NCI-H774 (cell line): ENCODE data around the gene CNN1.

Experiments used
- DNase-seq: peaks from one replicate; lab custom pipeline; 2025; lab: John Stamatoyannopoulos, UW

CNN1 gene

DNA sequence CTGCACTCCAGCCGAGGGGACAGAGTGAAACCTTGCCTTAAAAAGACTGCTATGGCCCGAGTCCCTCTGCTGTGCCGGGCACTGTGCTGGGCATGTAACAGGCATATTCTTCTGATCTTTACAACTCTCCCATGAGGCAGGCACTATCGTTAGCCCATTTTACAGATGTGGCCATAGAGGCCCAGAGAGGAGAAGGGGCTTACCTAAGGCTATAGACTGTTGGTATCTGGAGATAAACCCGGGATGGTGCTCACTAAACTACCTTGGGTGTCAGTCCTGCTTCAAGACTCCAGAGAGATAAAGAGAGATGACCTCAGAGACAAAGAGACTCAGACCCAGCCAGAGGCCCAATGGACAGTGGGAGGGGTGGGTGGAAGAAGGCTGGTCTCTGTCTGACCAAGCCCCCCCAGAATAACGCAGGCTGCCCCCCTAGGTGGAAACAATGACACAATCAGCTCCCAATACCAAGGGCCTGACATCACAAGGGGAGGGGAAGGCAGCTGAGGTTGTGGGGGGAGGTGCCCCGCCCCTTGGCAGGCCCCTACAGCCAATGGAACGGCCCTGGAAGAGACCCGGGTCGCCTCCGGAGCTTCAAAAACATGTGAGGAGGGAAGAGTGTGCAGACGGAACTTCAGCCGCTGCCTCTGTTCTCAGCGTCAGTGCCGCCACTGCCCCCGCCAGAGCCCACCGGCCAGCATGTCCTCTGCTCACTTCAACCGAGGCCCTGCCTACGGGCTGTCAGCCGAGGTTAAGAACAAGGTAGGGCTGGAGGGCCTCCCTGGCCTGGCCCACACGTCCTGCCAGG lies at the start of gene CNN1:
TSS of gene CNN1 (plus strand) at position 620 of the 805 bp plus-strand sequence. CDS start at position 697, 77 bp downstream.
- DNase-seq, result no peak

DNA sequence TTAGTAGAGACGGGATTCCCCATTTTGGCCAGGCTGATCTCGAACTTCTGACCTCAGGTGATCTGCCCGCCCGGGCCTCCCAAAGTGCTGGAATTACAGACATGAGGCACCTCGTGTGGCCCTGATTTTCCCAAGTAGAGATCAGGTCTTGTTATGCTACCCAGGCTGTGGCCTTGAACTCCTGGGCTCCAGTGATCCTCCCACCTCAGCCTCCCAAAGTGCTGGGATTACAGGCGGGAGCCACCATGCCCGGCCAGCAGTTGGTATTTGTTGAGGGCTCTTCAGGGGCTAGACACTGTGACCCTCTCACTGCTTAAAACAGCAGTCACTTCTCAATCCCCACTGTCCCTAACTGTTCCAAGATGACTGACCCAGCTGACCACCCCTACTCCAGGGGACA lies 49.3 kb upstream of the CNN1 start:
- DNase-seq, result no peak

DNA sequence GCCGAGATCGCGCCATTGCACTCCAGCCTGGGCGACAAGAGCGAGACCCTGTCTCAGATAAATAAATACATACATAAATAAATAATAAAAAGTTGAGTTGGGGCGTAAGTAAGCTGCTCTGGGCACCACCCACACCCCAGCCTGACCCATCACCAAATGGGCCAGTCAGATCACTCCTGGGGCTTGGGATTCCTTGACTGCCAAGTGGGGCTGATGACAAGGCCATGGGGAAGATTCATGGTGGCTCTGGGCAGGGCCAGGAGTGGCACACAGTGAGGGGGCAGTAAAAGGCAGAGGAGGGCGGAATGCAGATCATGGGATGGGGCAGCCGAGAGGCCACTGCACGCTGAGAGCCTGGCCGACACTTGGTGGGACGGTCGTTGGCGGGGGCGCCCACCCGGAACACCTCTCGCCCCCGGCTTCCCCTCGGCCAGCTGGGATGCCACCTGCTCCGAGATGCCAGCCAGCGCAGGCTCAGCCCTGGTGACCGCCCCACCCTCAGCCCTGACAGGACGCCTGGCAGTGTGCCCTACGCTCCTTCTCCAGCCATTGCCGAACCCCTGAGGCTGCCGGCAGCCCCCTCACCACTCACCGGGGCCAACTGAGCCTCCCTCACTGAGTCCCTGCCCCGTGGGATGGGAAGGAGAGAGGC lies 43.9 kb upstream of the CNN1 start:
- DNase-seq, result no peak

DNA sequence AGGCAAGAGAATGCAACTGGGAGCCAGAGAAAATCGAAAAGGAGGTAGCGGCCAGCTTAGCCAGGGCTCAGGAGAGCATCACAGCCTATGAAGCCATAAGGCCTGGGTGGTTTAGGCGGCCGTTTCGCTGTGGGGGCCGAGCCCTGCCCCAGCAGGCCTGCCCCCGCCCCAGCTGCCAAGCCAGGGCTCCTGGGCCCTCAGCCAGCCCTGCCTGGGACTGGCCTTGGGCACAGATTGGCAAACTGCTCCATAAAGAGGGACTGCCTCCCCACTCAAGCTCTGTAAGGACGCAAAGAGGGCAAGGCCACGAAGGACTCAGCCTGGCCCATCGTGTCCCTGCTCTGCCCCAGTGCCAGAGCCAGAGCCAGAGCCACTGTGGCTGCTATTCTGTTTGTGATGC lies 43.2 kb upstream of the CNN1 start:
- DNase-seq, result no peak

DNA sequence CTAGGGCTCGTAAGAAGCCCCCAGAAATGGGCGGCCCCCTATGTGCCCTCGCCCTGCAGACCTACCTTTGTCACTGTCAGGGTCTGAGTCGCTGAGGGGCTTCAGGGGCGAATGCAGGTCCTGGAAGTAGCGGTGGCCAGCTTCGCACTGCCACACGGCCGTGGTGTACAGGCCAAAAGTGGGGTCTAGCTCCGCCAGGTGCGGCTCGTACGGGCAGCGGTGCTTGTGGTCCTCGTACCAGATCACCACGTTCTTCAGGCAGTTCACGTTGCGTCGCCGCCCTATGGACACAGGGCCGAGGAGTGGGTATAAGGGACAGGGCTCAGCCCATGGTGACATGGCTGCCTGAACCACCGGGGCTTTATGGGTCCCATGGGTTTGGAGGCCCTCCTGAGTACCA lies 42.8 kb upstream of the CNN1 start:
- no peak for DNase-seq

DNA sequence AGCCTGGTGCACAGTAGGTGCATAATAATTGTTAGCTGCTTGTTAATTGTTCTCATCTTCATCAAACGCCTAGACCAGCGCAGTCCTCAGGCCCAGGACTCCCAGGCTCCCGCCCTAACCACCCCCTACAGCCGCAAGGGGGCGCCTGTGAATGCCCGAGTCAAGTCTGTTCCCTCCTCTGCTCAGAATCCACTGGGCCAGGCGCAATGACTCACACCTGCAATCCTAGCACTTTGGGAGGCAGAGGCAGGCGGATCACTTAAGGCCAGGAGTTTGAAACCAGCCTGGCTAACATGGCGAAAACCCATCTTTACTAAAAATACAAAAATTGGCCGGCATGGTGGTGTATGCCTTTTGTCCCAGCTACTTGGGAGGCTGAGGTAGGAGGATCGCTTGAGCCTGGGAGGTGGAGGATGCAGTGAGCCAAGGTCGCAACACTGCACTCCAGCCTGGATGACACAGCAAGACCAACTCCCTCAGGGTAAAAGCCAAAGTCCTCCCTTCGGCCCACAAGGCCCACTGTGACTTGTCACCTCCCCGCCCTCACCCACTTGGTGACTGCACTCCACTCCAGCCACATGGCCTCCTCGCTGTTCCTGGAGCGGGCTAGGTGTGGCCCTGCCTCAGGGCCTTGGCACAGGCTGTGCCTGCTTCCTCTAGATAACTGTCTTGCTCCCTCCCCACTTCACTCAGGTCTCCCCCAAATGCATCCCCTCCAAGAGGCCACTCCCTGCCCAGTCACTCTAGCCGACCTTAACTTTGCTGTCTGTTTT lies 42.1 kb upstream of the CNN1 start:
- DNase-seq, result no peak

DNA sequence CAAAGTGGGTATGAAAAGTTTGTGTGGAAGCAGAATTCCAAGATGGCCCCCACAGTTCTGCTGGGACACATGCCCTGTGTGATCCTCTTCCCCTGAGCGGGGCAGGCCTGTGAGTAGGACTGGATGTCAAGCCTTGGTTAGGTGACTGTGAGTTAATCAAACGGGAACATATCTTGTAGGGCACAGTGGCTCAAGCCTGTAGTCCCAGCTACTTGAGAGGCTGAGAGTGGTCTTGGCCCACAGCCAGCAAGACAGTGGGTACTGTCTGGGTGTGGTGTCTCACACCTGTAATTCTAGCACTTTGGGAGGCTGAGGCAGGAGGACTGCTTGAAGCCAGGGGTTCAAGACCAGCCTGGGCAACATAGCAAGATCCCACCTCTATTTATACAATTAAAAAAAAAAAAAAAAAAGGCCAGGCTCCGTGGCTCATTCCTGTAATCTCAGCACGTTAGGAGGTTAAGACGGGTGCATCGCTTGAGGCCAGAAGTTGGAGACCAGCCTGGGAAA lies 39.4 kb upstream of the CNN1 start:
- DNase-seq, result no peak

DNA sequence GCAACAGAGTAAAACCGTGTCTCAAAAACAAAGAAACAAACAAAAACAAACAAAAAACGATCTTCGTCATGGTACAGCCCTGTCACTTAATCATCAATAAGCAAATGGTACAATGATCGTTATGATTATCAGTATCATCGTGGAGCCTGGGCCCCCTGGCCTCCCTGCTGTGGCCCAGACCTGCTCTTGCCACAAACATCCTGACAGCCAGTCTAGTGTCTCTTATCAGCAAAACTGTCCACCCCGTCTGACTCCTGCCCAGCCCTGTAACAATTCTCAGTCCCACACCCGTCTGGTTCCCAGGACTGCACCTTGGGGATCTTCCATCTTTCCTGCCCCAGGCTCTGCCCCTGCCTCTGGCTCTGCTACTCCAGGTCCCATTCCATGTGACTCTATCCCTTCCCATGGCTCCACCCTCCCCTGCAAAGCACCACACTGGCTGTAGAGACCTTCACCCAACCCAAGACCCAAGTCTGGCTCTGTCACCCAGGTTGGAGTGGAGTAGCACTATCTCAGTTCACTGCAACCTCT lies 38.7 kb upstream of the CNN1 start:
- DNase-seq, result no peak

DNA sequence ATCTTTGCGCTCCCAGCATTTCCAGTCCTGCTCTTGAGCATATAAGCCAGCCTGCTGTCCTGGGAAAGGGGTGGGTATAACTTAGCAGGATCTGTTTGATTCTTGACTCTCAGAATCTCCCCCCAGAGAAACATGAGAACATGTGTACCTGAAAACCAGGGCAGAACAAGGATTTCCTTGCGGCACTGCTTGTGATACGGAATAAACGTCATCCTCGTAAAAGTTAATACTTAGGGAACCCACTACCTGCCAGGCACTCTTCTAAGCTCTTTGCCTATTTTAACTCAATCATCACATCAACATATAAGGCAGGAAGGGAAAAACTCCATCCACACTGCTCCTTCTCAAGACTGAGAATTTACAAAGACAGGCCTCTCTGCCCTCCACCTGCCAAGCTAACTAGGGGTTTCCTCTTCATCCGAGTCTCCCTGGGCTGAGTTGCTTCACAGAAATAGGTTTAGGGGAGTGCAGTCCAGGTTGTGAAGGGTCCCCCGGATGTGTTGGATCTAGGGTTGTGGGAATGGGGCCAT lies 34.1 kb upstream of the CNN1 start:
- no peak for DNase-seq

DNA sequence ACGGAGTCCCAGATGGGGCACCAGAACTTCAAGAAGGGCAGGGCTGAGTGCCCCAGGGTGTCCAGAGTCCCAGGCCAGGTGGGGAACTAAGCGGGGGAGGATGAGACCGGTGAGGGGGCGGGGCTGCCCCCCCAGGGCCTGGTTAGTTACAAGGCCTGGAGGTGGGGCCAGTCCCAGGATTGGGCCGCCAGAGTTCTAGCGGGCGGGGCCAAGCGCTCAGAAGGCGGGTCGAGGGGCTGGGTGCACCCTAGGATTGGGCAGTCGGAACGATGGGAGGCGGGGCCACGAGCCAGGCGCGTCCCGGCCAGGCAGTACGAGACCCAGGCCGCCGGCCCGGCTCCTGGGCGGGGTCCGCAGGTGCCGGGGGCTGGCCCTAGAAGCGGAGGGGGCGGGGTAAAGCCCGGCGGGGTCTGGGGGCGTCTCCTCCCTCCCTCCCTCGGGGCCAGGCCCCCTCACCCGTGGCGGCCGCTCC lies 33.6 kb upstream of the CNN1 start:
- DNase-seq, result peak; percentile 95

DNA sequence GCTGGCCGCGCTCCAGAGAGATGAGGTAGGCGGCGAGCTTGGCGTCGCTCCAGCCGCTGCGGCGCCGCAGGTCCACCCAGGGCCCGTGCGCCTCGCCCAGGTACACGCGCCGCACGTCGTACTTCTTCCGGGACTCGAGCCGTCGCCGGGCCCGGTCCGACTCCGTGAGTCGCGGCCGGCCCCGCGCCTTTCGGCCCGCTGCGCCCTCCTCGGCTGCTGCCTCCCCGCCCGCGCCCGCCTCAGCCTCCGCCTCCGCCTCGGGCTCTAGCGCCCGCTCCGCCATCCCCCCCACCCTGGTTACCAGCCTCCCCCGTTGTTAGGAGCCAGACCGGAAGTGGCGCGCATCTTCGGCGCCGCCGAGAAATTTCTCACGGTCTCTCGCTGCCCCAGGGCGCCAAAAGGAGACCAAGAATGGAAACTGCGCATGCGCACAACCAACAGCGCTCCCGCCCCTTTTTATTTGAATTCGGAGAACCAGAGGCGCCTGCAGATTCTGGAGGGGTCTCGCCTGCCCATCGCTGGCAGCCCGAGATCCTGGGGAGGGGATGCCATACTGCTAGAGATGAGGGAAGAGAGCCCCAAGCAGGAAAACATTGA lies 33.0 kb upstream of the CNN1 start, which contains the start of gene ZNF653:
TSS of gene ZNF653 (minus strand) at position 336 of the 597 bp plus-strand sequence. CDS start at position 283, 53 bp downstream.
- DNase-seq, result peak; percentile 94

DNA sequence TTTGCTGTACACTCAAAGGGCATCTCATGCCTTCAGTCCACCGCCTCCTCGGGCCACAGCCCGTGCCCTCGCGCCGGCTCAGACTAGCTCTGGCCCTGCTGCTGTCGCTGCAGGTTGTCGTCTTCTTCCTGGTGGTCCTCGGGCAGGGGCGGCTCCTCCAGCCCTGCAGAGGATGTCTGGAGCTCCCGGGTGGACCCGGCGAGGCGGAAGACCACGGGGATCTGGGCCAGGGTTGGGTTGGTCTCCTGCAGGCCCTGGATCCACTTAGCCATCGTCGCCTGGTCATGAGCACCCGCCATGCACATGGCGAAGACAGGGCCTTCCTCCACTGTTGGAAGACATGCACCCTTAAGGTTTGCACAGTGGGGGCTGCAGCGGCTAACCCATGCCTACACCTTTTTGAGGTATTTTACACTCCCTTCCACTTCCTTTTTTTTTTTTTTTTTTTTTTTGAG lies 32.5 kb upstream of the CNN1 start:
- no peak for DNase-seq

DNA sequence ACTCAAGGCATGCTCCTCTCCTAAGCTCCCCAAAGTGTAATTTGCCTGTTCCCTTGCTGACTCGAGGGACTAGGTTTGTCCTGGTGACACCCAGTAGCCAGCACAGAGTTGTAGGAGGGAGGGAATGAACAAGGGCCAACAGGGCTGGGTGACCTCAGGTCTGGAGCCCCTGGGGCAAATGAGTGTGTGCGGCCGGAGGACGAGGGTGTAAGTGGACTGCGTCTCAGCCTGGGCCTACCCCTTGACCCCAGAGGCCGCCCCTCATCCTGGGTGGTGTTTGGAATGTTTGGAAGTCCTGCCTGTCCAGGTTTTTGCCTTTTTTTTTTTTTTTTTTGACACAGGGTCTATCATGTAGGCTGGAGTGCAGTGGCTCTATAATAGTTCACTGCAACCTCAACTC lies 31.7 kb upstream of the CNN1 start:
- DNase-seq, result no peak

DNA sequence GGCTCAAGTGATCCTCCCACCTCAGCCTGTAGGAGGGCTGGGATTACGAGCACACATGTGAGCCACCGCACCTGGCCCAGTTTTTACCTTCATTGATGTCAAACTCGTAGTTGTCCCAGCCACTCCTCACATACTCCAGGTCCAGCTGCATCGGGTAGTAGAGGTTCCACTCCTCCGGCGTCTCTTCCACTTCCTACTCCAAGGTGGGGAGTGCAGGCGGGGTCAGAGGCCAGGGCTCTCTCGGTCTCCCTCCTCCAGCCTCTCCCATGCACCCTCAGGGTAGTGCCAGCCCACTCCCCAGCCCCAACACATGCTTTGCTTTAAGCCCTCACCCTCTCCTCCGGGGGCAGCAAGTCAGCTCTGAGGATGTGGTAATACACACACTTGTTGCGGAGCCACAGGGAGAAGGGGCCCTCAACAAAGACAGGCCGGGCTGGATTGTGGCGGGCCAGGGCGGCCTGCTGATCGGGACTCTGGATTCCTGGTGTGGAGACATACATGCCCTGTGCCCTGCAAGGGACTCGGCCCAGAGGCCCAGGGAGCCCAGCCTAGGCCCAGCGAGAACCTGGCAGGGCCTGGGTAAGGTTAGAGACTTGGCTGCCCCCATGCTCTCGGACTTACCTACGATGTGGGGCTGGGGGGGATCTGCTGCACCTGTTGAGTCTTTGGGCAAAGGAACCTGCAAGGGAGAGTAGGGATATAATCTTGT lies 31.1 kb upstream of the CNN1 start:
- no peak for DNase-seq

DNA sequence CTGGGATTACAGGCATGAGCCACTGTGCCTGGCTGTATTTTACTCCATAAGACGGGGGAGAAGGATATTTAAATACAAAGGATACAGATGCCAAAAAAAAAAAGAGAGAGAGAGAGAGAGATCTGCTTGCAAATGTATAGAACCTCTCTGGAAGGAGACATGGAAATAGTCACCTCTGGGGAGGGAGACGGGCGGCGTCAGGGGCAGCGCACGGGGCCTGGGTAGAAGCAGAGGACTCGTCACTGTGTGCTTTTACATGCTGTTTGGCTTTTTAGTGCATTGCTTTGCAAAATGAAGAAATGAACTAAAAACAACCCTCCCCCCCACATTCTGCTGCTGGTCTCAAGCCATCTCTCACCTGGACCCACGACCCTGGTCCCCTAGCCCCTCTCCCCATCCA lies 28.2 kb upstream of the CNN1 start:
- DNase-seq, result no peak

DNA sequence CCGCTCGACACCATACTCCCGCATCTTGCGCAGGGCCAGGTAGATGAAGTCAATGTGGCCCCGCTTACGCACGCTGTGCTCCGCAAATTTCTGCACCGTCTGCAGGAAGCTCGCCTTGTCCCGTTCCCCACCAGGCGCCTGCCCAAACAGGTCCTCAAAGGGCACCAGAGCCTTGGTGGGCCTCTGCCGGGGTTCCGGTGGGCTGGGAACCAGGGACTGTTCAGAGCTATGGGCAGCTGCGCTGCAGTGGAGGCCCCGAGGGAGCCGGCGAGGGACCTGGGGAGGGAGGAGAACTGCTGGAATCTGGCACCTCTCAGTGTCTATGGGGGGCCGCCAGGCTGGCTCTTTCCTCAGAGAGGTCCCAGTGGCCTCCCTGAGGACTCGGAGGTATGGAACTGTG lies 24.7 kb upstream of the CNN1 start:
- no peak for DNase-seq

DNA sequence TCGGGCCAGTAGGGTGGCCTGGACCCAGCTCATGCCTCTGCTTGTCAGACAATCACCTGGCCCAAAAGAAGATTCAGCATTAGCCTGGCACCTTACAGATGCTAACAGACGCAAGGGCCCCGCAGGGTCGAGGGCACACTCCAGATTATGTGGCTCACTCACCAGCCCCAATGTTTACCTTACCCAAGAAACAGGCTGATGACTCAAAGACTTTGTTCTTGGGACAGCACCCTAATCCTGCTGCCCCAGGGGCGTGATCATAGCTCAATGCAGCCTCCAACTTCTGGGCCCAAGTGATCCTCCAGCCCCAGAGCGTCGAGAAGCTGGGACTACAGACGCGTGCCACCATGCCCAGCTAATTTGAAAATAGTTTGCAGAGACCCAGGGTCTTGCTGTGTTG lies 19.5 kb upstream of the CNN1 start:
- no peak for DNase-seq

DNA sequence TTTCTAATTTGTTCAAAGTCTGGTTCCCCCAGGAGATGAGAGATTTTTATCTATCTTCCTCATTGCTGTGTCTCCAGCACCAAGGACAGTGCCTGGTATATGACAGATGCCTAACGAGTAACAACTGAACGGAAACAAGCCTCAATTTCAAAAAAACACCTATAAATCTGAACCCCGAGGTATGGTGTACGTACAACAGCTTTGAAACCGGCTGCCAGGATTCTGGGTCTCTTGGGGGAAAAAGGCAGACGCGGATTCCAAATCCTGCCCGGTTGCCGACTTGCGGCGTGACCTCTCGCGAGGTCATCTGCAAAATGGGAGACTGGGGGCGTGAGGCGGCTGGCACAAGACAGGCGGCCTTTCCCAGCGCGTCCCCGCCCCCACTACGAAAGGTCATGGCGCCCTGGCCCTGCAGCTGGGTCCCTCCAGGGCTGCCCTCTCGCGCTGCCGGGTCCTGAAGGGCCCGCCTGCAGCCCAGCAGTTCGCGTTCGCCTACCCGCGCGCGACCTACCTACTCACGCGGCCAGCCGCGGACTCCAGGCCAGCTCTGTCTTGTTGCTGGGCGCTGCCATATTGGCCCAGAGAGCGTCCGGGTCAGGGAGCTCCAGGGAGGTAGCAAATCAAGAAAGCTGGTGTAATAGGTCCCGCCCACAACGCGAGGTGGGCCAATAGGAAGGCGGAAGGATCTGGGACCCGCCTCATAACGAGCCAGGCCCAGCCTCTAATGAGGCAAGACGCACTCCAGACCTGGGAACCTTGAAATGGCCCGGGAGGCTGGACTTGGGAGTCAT lies 9.9 kb upstream of the CNN1 start, which contains the start of gene ECSIT:
TSS of gene ECSIT (minus strand) at position 584 of the 791 bp plus-strand sequence. CDS start 9,964 bp downstream, outside the sequence.
- peak; percentile 94 for DNase-seq

DNA sequence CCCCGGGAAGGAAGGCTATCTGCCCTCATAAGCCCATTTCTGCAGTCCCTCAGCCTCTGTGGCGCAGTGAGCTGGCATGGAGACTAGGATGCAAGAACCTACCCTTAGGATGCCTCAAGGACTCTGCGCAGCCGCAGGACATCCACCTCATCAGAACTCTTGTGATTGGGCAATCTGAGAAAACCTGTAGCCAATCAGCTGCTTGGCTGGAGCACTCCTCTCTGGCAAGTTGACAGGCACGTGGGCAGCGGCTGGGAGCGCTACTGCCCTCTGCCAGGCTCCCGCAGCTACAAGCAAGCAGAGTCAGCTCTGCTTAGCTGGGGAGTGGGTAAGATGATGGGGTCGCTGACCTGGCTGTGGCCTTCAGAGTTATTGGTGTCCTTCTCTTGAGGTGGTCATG lies 8.2 kb upstream of the CNN1 start:
- peak; percentile 93 for DNase-seq

DNA sequence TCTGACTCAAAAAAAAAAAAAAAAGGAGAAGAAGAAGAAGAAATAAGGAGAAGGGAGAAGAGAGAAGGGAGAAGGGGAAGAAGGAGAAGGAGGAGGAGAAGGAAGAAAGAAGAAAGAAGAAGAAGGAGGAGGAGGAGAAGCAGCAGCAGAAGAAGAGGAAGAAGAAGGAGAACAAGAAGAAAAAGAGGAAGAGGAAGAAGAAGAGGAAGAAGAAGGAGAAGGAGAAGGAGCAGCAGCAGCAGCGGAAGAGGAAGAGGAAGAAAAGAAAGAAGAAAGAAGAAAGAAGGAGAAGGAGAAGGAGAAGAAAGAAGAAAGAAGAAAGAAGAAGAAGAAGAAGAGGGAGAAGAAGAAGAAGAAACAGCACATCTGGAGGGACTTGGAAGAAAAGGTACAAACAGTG lies 4.1 kb upstream of the CNN1 start:
- no peak for DNase-seq
